ENCODE results near the gene ZNF74.
"Not testable (repeated sequence)": the region's sequence is repeated elsewhere in the genome, so short reads cannot be mapped to it uniquely, and the experiment has no call there.

GRCh38 chr22:20451129-20451778, 57.3 kb downstream of the ZNF74 start:
- TF ChIP-seq ESRRG (CRISPR knock-in tag; IDR thresholded peaks at IDR 0.05); TCF4 (CRISPR knock-in tag; IDR thresholded peaks at IDR 0.05; ENCODE audit: borderline replicate concordance); ZNF565 (CRISPR knock-in tag; conservative IDR thresholded peaks at IDR 0.05; ENCODE audit: low read depth); SNAI2 (CRISPR knock-in tag; IDR thresholded peaks at IDR 0.05); RARB (CRISPR knock-in tag; IDR thresholded peaks at IDR 0.05); TSHZ2 (CRISPR knock-in tag; IDR thresholded peaks at IDR 0.05); CSDC2 (CRISPR knock-in tag; IDR thresholded peaks at IDR 0.05): not testable (repeated sequence)
- TF ChIP-seq, protein P1, sequence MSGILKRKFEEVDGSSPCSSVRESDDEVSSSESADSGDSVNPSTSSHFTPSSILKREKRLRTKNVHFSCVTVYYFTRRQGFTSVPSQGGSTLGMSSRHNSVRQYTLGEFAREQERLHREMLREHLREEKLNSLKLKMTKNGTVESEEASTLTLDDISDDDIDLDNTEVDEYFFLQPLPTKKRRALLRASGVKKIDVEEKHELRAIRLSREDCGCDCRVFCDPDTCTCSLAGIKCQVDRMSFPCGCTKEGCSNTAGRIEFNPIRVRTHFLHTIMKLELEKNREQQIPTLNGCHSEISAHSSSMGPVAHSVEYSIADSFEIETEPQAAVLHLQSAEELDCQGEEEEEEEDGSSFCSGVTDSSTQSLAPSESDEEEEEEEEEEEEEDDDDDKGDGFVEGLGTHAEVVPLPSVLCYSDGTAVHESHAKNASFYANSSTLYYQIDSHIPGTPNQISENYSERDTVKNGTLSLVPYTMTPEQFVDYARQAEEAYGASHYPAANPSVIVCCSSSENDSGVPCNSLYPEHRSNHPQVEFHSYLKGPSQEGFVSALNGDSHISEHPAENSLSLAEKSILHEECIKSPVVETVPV (CRISPR knock-in tag; IDR thresholded peaks at IDR 0.05): not testable (repeated sequence)
